HG03558 (cell line): ENCODE results near the gene ARFGEF2.
"Not testable (repeated sequence)": the region's sequence is repeated elsewhere in the genome, so short reads cannot be mapped to it uniquely, and the experiment has no call there.

Experiments
- ATAC-seq: cut with Tn5 transposase; IDR thresholded peaks from one replicate; pipeline ENCODE4 v1.9.1; 2021; ENCODE audit warnings: moderate number of reproducible peaks; ENCODE audit not compliant: unreplicated experiment; ENCODE audit errors: extremely low read depth

ARFGEF2 gene

GRCh38 chr20:49046087-49046900 lies 124.8 kb downstream of the ARFGEF2 start, which contains the start of gene CSE1L:
CSE1L (plus strand) TSS chr20:49046312; CDS start chr20:49058464, 12,152 bp downstream.
- peak; percentile 67 for ATAC-seq

- no peak for ATAC-seq
Measured at GRCh38 chr20:49052334-49052733, 130.8 kb downstream of the ARFGEF2 start.

GRCh38 chr20:49054056-49054643 lies 132.6 kb downstream of the ARFGEF2 start:
- ATAC-seq, result no peak

GRCh38 chr20:49063279-49063678 lies 141.8 kb downstream of the ARFGEF2 start:
- ATAC-seq, result no peak

- no peak for ATAC-seq
Measured at GRCh38 chr20:49074521-49074920, 153.0 kb downstream of the ARFGEF2 start.

GRCh38 chr20:49078310-49078709 lies 156.8 kb downstream of the ARFGEF2 start:
- no peak for ATAC-seq

GRCh38 chr20:49082295-49082694 lies 160.8 kb downstream of the ARFGEF2 start:
- ATAC-seq, result not testable (repeated sequence)
